GM12878 (cell line): Measurements from ENCODE around the gene DPP3. TPM values are rescaled to one million over a fixed set of nuclear protein-coding genes. Genes with fewer than 3 reads are reported as not detected.

ENCODE experiments used
- ATF7 ChIP-seq: fragments of 450-650 bp; IDR thresholded peaks from 2 replicates; pipeline ENCODE4 v1.6.1; 2016; ENCODE audit warnings: low read depth, mild to moderate bottlenecking
- BACH1 ChIP-seq: fragments of 450-650 bp; IDR thresholded peaks from 2 replicates; pipeline ENCODE4 v1.6.1; 2017; ENCODE audit warnings: mild to moderate bottlenecking, borderline replicate concordance
- CHD2 ChIP-seq: IDR thresholded peaks from 2 replicates; pipeline ENCODE4 v1.6.1; 2011; ENCODE audit warnings: low read depth, low read length, improper control_type of control experiment, borderline replicate concordance
- GATAD2B ChIP-seq: fragments of 450-650 bp; conservative IDR thresholded peaks from 2 replicates; pipeline ENCODE4 v1.6.1; 2017; ENCODE audit warnings: low read depth, mild to moderate bottlenecking, moderate library complexity
- MXI1 ChIP-seq: fragments of 150-350 bp; IDR thresholded peaks from 2 replicates; pipeline ENCODE4 v1.6.1; 2011; ENCODE audit warnings: low read depth, mild to moderate bottlenecking, inconsistent platforms, low read length, improper control_type of control experiment
- NRF1 ChIP-seq: conservative IDR thresholded peaks from 2 replicates; pipeline ENCODE4 v1.6.1; 2011; ENCODE audit warnings: mild to moderate bottlenecking, low read depth, low read length, improper control_type of control experiment
- PAX8 ChIP-seq: fragments of 450-650 bp; IDR thresholded peaks from 2 replicates; pipeline ENCODE4 v1.6.1; 2017; ENCODE audit warnings: mild to moderate bottlenecking, moderate library complexity
- POU2F2 ChIP-seq: IDR thresholded peaks from 3 replicates; pipeline ENCODE4 v1.6.1; 2011; ENCODE audit warnings: low read depth, mild to moderate bottlenecking, low read length, borderline replicate concordance
- SMAD5 ChIP-seq: IDR thresholded peaks from 2 replicates; pipeline ENCODE4 v1.6.1; 2016; ENCODE audit warnings: antibody characterized with exemption, low read depth
- SUPT20H ChIP-seq: IDR thresholded peaks from 2 replicates; pipeline ENCODE4 v1.6.1; 2011; ENCODE audit warnings: low read depth, mild to moderate bottlenecking, low read length, moderate library complexity, borderline replicate concordance; ENCODE audit not compliant: control insufficient read depth
- SUZ12 ChIP-seq: fragments of 200-600 bp; sonication (generic); IDR thresholded peaks from one replicate; pipeline ENCODE4 v1.6.1; 2018; ENCODE audit warnings: antibody characterized with exemption, mild to moderate bottlenecking; ENCODE audit not compliant: unreplicated experiment
- polyA plus RNA-seq, 11 experiments: library from polyadenylated mRNA; depleted of rRNA in 4 of 11; unstranded in 6 of 11; stranded (reverse) in 5 of 11; fragments of >200 nt; fragmentation: Nextera tagmentation in 4 of 11; fragmentation: Illumina TruSeq in 1 of 11; extraction: Ambion mirVana in 4 of 11; extraction: Trizol in 1 of 11; gene quantifications; 1 replicate in 1 of 11; 2 replicates in 10 of 11; pipeline versions ENCODE4 v1.2.1 to v1.2.3, GENCODE V29; 2011 to 2016; ENCODE audit warnings: inconsistent platforms in 2 of 11, missing spikeins in 2 of 11, low read depth in 1 of 11
- total RNA-seq, 4 experiments: library from RNA; depleted of rRNA in 3 of 4; stranded (reverse); fragments of >200 nt in 3 of 4; fragmentation: Illumina TruSeq in 1 of 4; extraction: Trizol in 1 of 4; gene quantifications; 2 replicates each; pipeline versions ENCODE4 v1.2.1 to v1.2.3, GENCODE V29; 2013 to 2021
- TF ChIP-seq, protein P1 (sequence below): fragments of 450-650 bp; formaldehyde crosslinking; IDR thresholded peaks from 2 replicates; pipeline ENCODE4 v1.4.0; 2020; ENCODE audit warnings: mild to moderate bottlenecking, moderate library complexity
- TF ChIP-seq, protein P2 (sequence below): fragments of 150-350 bp; IDR thresholded peaks from 2 replicates; pipeline ENCODE4 v1.6.1; 2016; ENCODE audit warnings: low read depth, low read length
- TF ChIP-seq, protein P3 (sequence below): fragments of 450-650 bp; IDR thresholded peaks from 2 replicates; pipeline ENCODE4 v1.6.1; 2017; ENCODE audit warnings: mild to moderate bottlenecking, moderate library complexity
- TF ChIP-seq, protein P4 (sequence below): IDR thresholded peaks from 2 replicates; pipeline ENCODE4 v1.6.1; 2011; ENCODE audit warnings: borderline replicate concordance, low read depth, mild to moderate bottlenecking, moderate library complexity, low read length; ENCODE audit not compliant: insufficient read depth, poor library complexity, severe bottlenecking

Gene DPP3
- total and polyA plus RNA-seq, 10 of the 15 experiments (the other 5 are each of a cell fraction or from before 2014, with no cell fraction given): 6.0 to 117 (median 78.1) TPM

DNA sequence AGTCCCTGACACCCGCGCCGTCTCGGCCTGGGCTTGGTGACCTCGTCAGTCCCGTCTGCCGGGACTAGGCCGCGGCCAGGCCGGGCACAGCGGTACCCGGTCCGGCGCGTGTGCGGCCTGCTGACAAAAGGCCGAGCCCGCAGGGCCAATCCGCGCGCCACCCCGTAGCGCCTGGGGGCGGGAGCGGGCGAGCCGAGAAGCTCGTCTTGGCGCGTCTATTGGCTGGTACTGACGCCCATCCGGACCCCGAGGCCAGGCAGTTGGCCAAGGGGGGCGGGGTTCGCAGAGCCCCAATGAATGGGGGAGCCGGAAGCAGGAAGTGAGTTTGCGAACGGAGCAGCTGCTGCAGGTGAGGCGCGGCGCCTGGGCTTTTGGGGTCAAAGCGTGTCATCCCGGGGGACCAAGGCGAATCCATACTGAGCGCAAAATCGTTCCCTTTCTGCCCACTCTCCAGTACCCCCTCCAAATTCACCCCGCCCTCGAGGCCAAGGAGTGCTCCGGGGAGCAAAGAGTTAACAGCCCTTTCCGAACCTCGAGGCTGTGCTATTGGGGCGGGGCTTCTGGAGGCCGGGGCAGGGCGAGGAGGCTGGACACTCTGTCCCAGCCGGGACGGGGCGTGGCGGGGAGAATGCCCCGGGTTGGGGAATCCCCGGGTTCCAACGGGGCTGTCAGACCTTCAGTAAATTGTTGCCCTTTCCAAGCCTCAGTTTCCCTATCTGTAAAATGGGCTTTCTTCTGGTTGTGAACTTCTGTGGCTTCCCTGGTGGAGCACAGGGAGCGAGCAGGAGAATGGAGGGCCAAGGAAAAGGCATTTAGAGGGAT, at the start of gene DPP3 (continued):
- TF ChIP-seq BACH1: peak; percentile 31; the same call in 1 of the 2 replicates
- no peak for TF ChIP-seq SUPT20H
- TF ChIP-seq SMAD5: peak; percentile 69
- TF ChIP-seq MXI1: peak; percentile 84
- TF ChIP-seq, protein P1, sequence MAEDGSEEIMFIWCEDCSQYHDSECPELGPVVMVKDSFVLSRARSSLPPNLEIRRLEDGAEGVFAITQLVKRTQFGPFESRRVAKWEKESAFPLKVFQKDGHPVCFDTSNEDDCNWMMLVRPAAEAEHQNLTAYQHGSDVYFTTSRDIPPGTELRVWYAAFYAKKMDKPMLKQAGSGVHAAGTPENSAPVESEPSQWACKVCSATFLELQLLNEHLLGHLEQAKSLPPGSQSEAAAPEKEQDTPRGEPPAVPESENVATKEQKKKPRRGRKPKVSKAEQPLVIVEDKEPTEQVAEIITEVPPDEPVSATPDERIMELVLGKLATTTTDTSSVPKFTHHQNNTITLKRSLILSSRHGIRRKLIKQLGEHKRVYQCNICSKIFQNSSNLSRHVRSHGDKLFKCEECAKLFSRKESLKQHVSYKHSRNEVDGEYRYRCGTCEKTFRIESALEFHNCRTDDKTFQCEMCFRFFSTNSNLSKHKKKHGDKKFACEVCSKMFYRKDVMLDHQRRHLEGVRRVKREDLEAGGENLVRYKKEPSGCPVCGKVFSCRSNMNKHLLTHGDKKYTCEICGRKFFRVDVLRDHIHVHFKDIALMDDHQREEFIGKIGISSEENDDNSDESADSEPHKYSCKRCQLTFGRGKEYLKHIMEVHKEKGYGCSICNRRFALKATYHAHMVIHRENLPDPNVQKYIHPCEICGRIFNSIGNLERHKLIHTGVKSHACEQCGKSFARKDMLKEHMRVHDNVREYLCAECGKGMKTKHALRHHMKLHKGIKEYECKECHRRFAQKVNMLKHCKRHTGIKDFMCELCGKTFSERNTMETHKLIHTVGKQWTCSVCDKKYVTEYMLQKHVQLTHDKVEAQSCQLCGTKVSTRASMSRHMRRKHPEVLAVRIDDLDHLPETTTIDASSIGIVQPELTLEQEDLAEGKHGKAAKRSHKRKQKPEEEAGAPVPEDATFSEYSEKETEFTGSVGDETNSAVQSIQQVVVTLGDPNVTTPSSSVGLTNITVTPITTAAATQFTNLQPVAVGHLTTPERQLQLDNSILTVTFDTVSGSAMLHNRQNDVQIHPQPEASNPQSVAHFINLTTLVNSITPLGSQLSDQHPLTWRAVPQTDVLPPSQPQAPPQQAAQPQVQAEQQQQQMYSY (CRISPR knock-in tag): no peak
- TF ChIP-seq SUZ12: no peak
- TF ChIP-seq GATAD2B: peak; percentile 83; the same call in 1 of the 2 replicates
- TF ChIP-seq CHD2: peak; percentile 90
- 0 out of 2 replicates have a peak, but pooled peaks have one; percentile 44 for TF ChIP-seq ATF7
- TF ChIP-seq POU2F2: peak; percentile 57; the same call in 2 of the 3 replicates
- no peak for TF ChIP-seq NRF1
- TF ChIP-seq PAX8: no peak
- TF ChIP-seq, protein P2, sequence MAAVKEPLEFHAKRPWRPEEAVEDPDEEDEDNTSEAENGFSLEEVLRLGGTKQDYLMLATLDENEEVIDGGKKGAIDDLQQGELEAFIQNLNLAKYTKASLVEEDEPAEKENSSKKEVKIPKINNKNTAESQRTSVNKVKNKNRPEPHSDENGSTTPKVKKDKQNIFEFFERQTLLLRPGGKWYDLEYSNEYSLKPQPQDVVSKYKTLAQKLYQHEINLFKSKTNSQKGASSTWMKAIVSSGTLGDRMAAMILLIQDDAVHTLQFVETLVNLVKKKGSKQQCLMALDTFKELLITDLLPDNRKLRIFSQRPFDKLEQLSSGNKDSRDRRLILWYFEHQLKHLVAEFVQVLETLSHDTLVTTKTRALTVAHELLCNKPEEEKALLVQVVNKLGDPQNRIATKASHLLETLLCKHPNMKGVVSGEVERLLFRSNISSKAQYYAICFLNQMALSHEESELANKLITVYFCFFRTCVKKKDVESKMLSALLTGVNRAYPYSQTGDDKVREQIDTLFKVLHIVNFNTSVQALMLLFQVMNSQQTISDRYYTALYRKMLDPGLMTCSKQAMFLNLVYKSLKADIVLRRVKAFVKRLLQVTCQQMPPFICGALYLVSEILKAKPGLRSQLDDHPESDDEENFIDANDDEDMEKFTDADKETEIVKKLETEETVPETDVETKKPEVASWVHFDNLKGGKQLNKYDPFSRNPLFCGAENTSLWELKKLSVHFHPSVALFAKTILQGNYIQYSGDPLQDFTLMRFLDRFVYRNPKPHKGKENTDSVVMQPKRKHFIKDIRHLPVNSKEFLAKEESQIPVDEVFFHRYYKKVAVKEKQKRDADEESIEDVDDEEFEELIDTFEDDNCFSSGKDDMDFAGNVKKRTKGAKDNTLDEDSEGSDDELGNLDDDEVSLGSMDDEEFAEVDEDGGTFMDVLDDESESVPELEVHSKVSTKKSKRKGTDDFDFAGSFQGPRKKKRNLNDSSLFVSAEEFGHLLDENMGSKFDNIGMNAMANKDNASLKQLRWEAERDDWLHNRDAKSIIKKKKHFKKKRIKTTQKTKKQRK: peak; percentile 54; the same call in 1 of the 2 replicates
- TF ChIP-seq, protein P3, sequence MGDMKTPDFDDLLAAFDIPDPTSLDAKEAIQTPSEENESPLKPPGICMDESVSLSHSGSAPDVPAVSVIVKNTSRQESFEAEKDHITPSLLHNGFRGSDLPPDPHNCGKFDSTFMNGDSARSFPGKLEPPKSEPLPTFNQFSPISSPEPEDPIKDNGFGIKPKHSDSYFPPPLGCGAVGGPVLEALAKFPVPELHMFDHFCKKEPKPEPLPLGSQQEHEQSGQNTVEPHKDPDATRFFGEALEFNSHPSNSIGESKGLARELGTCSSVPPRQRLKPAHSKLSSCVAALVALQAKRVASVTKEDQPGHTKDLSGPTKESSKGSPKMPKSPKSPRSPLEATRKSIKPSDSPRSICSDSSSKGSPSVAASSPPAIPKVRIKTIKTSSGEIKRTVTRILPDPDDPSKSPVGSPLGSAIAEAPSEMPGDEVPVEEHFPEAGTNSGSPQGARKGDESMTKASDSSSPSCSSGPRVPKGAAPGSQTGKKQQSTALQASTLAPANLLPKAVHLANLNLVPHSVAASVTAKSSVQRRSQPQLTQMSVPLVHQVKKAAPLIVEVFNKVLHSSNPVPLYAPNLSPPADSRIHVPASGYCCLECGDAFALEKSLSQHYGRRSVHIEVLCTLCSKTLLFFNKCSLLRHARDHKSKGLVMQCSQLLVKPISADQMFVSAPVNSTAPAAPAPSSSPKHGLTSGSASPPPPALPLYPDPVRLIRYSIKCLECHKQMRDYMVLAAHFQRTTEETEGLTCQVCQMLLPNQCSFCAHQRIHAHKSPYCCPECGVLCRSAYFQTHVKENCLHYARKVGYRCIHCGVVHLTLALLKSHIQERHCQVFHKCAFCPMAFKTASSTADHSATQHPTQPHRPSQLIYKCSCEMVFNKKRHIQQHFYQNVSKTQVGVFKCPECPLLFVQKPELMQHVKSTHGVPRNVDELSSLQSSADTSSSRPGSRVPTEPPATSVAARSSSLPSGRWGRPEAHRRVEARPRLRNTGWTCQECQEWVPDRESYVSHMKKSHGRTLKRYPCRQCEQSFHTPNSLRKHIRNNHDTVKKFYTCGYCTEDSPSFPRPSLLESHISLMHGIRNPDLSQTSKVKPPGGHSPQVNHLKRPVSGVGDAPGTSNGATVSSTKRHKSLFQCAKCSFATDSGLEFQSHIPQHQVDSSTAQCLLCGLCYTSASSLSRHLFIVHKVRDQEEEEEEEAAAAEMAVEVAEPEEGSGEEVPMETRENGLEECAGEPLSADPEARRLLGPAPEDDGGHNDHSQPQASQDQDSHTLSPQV: no peak
- TF ChIP-seq, protein P4, sequence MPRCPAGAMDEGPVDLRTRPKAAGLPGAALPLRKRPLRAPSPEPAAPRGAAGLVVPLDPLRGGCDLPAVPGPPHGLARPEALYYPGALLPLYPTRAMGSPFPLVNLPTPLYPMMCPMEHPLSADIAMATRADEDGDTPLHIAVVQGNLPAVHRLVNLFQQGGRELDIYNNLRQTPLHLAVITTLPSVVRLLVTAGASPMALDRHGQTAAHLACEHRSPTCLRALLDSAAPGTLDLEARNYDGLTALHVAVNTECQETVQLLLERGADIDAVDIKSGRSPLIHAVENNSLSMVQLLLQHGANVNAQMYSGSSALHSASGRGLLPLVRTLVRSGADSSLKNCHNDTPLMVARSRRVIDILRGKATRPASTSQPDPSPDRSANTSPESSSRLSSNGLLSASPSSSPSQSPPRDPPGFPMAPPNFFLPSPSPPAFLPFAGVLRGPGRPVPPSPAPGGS: no peak
